B cell (primary cell): ENCODE results near the gene KRTAP1-4. TPM values are rescaled to one million over a fixed set of nuclear protein-coding genes. Genes with fewer than 3 reads are reported as not detected.
"Not testable (repeated sequence)": the region's sequence is repeated elsewhere in the genome, so short reads cannot be mapped to it uniquely, and the experiment has no call there.

Experiments
- ATAC-seq: fragments of 200-7000 bp; cut with Tn5 transposase; one replicate; pipeline ENCODE4 v1.10.0; 2021; ENCODE audit warnings: low read depth, mild to moderate bottlenecking, moderate number of reproducible peaks, moderate library complexity
- CTCF ChIA-PET: fragments of 350-600 bp; sonication (Branson Sonifier 250); formaldehyde crosslinking; loops from one replicate; lab custom pipeline; 2021; ENCODE audit warnings: antibody characterized with exemption, inconsistent platforms; lab: Charles Lee
- POLR2A ChIA-PET: fragments of 350-600 bp; sonication (Branson Sonifier 250); formaldehyde crosslinking; loops from one replicate; lab custom pipeline; 2021; ENCODE audit warnings: antibody characterized with exemption; lab: Charles Lee
- DNase-seq: peaks from one replicate; pipeline ENCODE4 v3.0.0; 2013
- H2AFZ ChIP-seq: 2 replicates; pipeline ENCODE4 v1.6.1; 2012; ENCODE audit warnings: mild to moderate bottlenecking, low read depth, low read length; ENCODE audit not compliant: insufficient read depth, poor library complexity, severe bottlenecking
- H3K27ac ChIP-seq, 2 donors: 1 replicate in 1 of 2; 2 replicates in 1 of 2; pipeline ENCODE4 v1.5.1; 2012 to 2013; ENCODE audit warnings: low read length in 2 of 2, mild to moderate bottlenecking in 2 of 2, moderate library complexity in 1 of 2
- H3K27me3 ChIP-seq, 4 experiments: fragments of 200-600 bp in 1 of 4; sonication (generic) in 1 of 4; replicated peaks in 1 of 4; 1 replicate in 2 of 4; 2 replicates in 2 of 4; pipeline versions ENCODE4 v1.6.1 to v1.7.0; 2013 to 2016; ENCODE audit warnings: low read length in 3 of 4, mild to moderate bottlenecking in 2 of 4, mixed read lengths in 1 of 4, moderate library complexity in 1 of 4; ENCODE audit not compliant: insufficient read depth in 4 of 4, control insufficient read depth in 3 of 4; ENCODE audit errors: control extremely low read depth in 1 of 4
- H3K36me3 ChIP-seq, 2 experiments: replicated peaks in 1 of 2; 1 replicate in 1 of 2; 2 replicates in 1 of 2; pipeline versions ENCODE4 v1.6.1 to v1.7.1; 2013; ENCODE audit warnings: low read length in 1 of 2; ENCODE audit not compliant: insufficient read depth in 2 of 2, control insufficient read depth in 1 of 2; ENCODE audit errors: control extremely low read depth in 1 of 2, extremely low read depth in 1 of 2
- H3K4me1 ChIP-seq, 2 donors: fragments of 200-600 bp in 1 of 2; sonication (generic) in 1 of 2; 1 replicate in 1 of 2; 2 replicates in 1 of 2; pipeline versions ENCODE4 v1.5.1 to v1.6.1; 2013 to 2017; ENCODE audit warnings: low read length in 2 of 2; ENCODE audit not compliant: control insufficient read depth in 2 of 2, insufficient read depth in 2 of 2
- H3K4me2 ChIP-seq: replicated peaks from 2 replicates; pipeline ENCODE3; 2012; ENCODE audit warnings: mild to moderate bottlenecking, low read depth, low read length; ENCODE audit not compliant: poor library complexity, severe bottlenecking
- H3K4me3 ChIP-seq, 5 experiments: fragments of 200-600 bp in 1 of 5; sonication (generic) in 1 of 5; 1 replicate in 3 of 5; 2 replicates in 2 of 5; pipeline versions ENCODE4 v1.5.1 to v1.7.0; 2011 to 2016; ENCODE audit warnings: low read length in 4 of 5, mild to moderate bottlenecking in 4 of 5, low read depth in 2 of 5, control low read depth in 1 of 5, moderate library complexity in 1 of 5; ENCODE audit not compliant: insufficient read depth in 1 of 5; ENCODE audit errors: control extremely low read depth in 1 of 5, extremely low read depth in 1 of 5
- H3K79me2 ChIP-seq: fragments of 200-600 bp; sonication (generic); one replicate; pipeline ENCODE4 v1.6.0; 2016; ENCODE audit warnings: low read length; ENCODE audit not compliant: control insufficient read depth, insufficient read depth
- H3K9ac ChIP-seq: fragments of 200-600 bp; sonication (generic); 2 replicates; pipeline ENCODE4 v1.6.1; 2017; ENCODE audit warnings: mild to moderate bottlenecking, low read length, moderate library complexity
- H3K9me3 ChIP-seq, 3 donors: one replicate each; pipeline versions ENCODE4 v1.6.1 to v1.7.1; 2013; ENCODE audit warnings: low read length in 2 of 3; ENCODE audit not compliant: control insufficient read depth in 2 of 3, insufficient read depth in 1 of 3; ENCODE audit errors: control extremely low read depth in 1 of 3
- H4K20me1 ChIP-seq: 2 replicates; pipeline ENCODE4 v1.6.0; 2012; ENCODE audit warnings: mild to moderate bottlenecking, low read length; ENCODE audit not compliant: insufficient read depth, control insufficient read depth, poor library complexity, severe bottlenecking
- H3K27ac Mint-ChIP-seq: one replicate; pipeline ENCODE4 v1.8.0; 2021; ENCODE audit warnings: mixed read lengths
- H3K27me3 Mint-ChIP-seq: one replicate; pipeline ENCODE4 v1.8.0; 2021; ENCODE audit warnings: mixed read lengths
- H3K4me1 Mint-ChIP-seq: one replicate; pipeline ENCODE4 v1.8.0; 2021; ENCODE audit warnings: mixed read lengths
- H3K4me3 Mint-ChIP-seq: one replicate; pipeline ENCODE4 v1.8.0; 2021; ENCODE audit warnings: mixed read lengths
- H3K9me3 Mint-ChIP-seq: one replicate; pipeline ENCODE4 v1.8.0; 2022; ENCODE audit warnings: mixed read lengths; ENCODE audit not compliant: insufficient read depth
- EZH2 ChIP-seq: IDR thresholded peaks from 2 replicates; pipeline ENCODE4 v1.6.1; 2012; ENCODE audit warnings: borderline replicate concordance, low read depth, mild to moderate bottlenecking, moderate library complexity, low read length; ENCODE audit not compliant: insufficient read depth, poor library complexity, severe bottlenecking
- WGBS: methylation state at CpG from one replicate; pipeline ENCODE4 v1.1.5; 2013; ENCODE audit warnings: missing lambda C conversion rate; ENCODE audit not compliant: insufficient coverage; 5-methylcytosine and 5-hydroxymethylcytosine counted together
- intact Hi-C: fragments of 100-400 bp; cut with micrococcal nuclease; formaldehyde crosslinking; loops from one replicate; pipeline ENCODE4 v1.10.0; 2022
- polyA plus RNA-seq: library from polyadenylated mRNA; depleted of rRNA; stranded (reverse); fragments of >200 nt; gene quantifications from 2 replicates; pipeline ENCODE4 v1.2.3, GENCODE V29; 2012
- total RNA-seq, 2 donors: library from RNA; stranded (reverse); fragments of 120-200 nt in 1 of 2; gene quantifications; 1 replicate in 1 of 2; 2 replicates in 1 of 2; pipeline versions ENCODE4 v1.2.3 to v1.2.4, GENCODE V29; 2013 to 2022
- TF ChIP-seq, protein P1 (sequence below): fragments of 200-600 bp; IDR thresholded peaks from one replicate; pipeline ENCODE4 v1.8.0; 2022; ENCODE audit warnings: antibody characterized with exemption, mild to moderate bottlenecking

The KRTAP1-4 gene
- total and polyA plus RNA-seq, 2 donors (not counting 1 experiment from before 2014, with no cell fraction given): not detected

- intact Hi-C loops: no loop called here
- peaks cover 49% of the 10 kb centered on the region for H3K27me3 Mint-ChIP-seq
- no peak overlapping the region for H3K27ac Mint-ChIP-seq
- H3K4me3 ChIP-seq: no peak overlapping the region
- CTCF ChIA-PET: no interaction called here
- TF ChIP-seq EZH2: no peak
- TF ChIP-seq, protein P1, sequence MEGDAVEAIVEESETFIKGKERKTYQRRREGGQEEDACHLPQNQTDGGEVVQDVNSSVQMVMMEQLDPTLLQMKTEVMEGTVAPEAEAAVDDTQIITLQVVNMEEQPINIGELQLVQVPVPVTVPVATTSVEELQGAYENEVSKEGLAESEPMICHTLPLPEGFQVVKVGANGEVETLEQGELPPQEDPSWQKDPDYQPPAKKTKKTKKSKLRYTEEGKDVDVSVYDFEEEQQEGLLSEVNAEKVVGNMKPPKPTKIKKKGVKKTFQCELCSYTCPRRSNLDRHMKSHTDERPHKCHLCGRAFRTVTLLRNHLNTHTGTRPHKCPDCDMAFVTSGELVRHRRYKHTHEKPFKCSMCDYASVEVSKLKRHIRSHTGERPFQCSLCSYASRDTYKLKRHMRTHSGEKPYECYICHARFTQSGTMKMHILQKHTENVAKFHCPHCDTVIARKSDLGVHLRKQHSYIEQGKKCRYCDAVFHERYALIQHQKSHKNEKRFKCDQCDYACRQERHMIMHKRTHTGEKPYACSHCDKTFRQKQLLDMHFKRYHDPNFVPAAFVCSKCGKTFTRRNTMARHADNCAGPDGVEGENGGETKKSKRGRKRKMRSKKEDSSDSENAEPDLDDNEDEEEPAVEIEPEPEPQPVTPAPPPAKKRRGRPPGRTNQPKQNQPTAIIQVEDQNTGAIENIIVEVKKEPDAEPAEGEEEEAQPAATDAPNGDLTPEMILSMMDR: no peak
- H3K9me3 ChIP-seq: peaks cover 0 to 2% (median 1%) of the 10 kb centered on the region in 3 donors
- H3K9ac ChIP-seq: no peak overlapping the region
- H3K27me3 ChIP-seq: peaks cover 0 to 6% (median 2%) of the 10 kb centered on the region in 4 experiments
- no peaks in the 10 kb centered on the region for H4K20me1 ChIP-seq
- H2AFZ ChIP-seq: no peak overlapping the region
- H3K4me3 Mint-ChIP-seq: no peak overlapping the region
- no peak overlapping the region for H3K27ac ChIP-seq
- no peaks in the 10 kb centered on the region for H3K79me2 ChIP-seq
- H3K4me2 ChIP-seq: no peak overlapping the region
- DNase-seq (no peak), ATAC-seq (no peak)
- no CpG with 5 or more reads among the region's 1 CpG for WGBS
- POLR2A ChIA-PET: no interaction called here
- no peaks in the 10 kb centered on the region for H3K9me3 Mint-ChIP-seq
- no peaks in the 10 kb centered on the region for H3K36me3 ChIP-seq
- H3K4me1 Mint-ChIP-seq: no peaks in the 10 kb centered on the region
- H3K4me1 ChIP-seq: no peaks in the 10 kb centered on the region
Observed at GRCh38 chr17:41061964-41062363, 32.0 kb upstream of the KRTAP1-4 start.

GRCh38 chr17:41060052-41060604 is 30.1 kb upstream of the KRTAP1-4 start, which contains the start of gene KRTAP2-3:
KRTAP2-3 (minus strand) TSS chr17:41060114; CDS start chr17:41060050, 64 bp downstream.
- Mint-ChIP-seq H3K4me1 (no peaks in the 10 kb centered on the region), H3K27me3 (peaks cover 57% of the 10 kb centered on the region), H3K9me3 (no peaks in the 10 kb centered on the region), H3K4me3 (no peak within 1 kb of the TSS), H3K27ac (no peak within 1 kb of the TSS)
- no peaks in the 10 kb centered on the region for H3K4me1 ChIP-seq
- no peaks in the 10 kb centered on the region for H3K79me2 ChIP-seq
- WGBS: 75% methylated on average over 3 of the region's 6 CpGs
- ChIA-PET CTCF (no interaction called here), POLR2A (no interaction called here)
- H2AFZ ChIP-seq: no peak within 1 kb of the TSS
- TF ChIP-seq EZH2: no peak
- TF ChIP-seq, protein P1: no peak
- DNase-seq: no peak
- H3K4me3 ChIP-seq: no peak within 1 kb of the TSS
- intact Hi-C loops: no loop called here
- no peak within 1 kb of the TSS for H3K9ac ChIP-seq
- H4K20me1 ChIP-seq: no peaks in the 10 kb centered on the region
- H3K27ac ChIP-seq: no peak within 1 kb of the TSS
- ATAC-seq: no peak
- no peaks in the 10 kb centered on the region for H3K36me3 ChIP-seq
- H3K27me3 ChIP-seq: peaks cover 0 to 6% (median 2%) of the 10 kb centered on the region in 4 experiments
- no peak within 1 kb of the TSS for H3K4me2 ChIP-seq
- H3K9me3 ChIP-seq: peaks cover 0 to 2% (median 1%) of the 10 kb centered on the region in 3 donors

DNA sequence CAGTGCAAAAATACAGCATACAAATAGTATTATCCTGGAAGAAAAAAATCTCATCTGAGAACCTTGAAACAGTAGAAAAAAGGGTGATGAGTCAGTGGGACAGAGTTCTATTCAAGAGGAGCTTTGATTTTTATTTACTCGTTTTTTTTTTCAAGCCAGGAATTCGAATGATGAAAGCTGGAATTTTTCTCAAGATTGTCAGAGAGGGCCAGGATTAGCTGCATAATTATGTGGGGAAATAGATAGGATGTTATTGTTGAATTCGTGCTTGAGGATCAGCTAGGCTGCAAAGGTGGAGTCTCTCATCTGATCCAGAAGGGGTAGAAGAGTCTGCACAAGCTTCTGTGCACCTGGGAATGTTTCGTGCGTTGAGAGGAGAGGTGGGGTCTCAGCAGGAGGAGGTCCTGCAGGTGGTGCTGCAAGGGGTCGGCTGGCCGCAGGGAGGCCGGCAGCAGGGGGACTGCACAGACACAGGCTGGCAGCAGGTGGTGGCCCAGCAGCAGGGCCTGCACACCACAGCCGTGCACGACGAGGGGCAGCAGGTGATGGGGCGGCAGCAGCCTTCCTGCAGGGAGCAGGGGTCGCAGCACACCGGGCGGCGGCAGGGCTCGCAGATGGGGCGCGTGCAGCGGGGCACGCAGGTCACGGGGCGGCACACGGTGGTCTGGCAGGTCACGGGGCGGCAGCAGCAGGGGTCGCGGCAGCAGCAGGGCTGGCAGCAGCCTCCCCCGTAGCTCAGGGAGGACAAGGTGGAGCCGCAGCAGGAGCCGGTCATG is 29.5 kb upstream of the KRTAP1-4 start:
- H3K4me1 ChIP-seq, H3K36me3 ChIP-seq, ATAC-seq, H3K27me3 ChIP-seq, H4K20me1 ChIP-seq, H3K9me3 ChIP-seq, H3K4me3 Mint-ChIP-seq, H3K4me1 Mint-ChIP-seq, intact Hi-C loops, H3K9me3 Mint-ChIP-seq, H3K27ac Mint-ChIP-seq, H3K9ac ChIP-seq, H3K4me3 ChIP-seq, DNase-seq, CTCF ChIA-PET, POLR2A ChIA-PET, H3K4me2 ChIP-seq, H2AFZ ChIP-seq, H3K79me2 ChIP-seq, H3K27ac ChIP-seq: not testable (repeated sequence)
- H3K27me3 Mint-ChIP-seq: peaks cover 57% of the 10 kb centered on the region
- WGBS: 71% methylated on average over 7 of the region's 31 CpGs
